Measurements from ENCODE around the gene CNNM4.

The CNNM4 gene

GRCh38 chr2:96756788-96757476, 3.8 kb upstream of the CNNM4 start:
- no peak for TF ChIP-seq CTCF (IDR thresholded peaks at IDR 0.05; ENCODE audit: control insufficient read depth, extremely low read depth, insufficient read depth)
- no peak overlapping the region for H3K4me3 ChIP-seq (ENCODE audit: low read depth, low read length)
- no peak for DNase-seq (ENCODE audit: low read depth)

- no peak overlapping the region for H3K4me3 ChIP-seq (ENCODE audit: low read depth, low read length)
- TF ChIP-seq CTCF (IDR thresholded peaks at IDR 0.05; ENCODE audit: control insufficient read depth, extremely low read depth, insufficient read depth) = no peak
- DNase-seq (ENCODE audit: low read depth) = no peak
Observed at GRCh38 chr2:96757477-96757860, 3.2 kb upstream of the CNNM4 start.

GRCh38 chr2:96758987-96759386, 1.7 kb upstream of the CNNM4 start:
- no peak for DNase-seq (ENCODE audit: low read depth)
- H3K4me3 ChIP-seq (ENCODE audit: low read depth, low read length) = no peak overlapping the region
- TF ChIP-seq CTCF (IDR thresholded peaks at IDR 0.05; ENCODE audit: control insufficient read depth, extremely low read depth, insufficient read depth) = no peak

- TF ChIP-seq CTCF (IDR thresholded peaks at IDR 0.05; ENCODE audit: control insufficient read depth, extremely low read depth, insufficient read depth) = no peak
- DNase-seq (ENCODE audit: low read depth) = no peak
- H3K4me3 ChIP-seq (ENCODE audit: low read depth, low read length) = no peak overlapping the region
Observed at GRCh38 chr2:96759548-96759947, 1.2 kb upstream of the CNNM4 start.

- DNase-seq (ENCODE audit: low read depth) = no peak
- TF ChIP-seq CTCF (IDR thresholded peaks at IDR 0.05; ENCODE audit: control insufficient read depth, extremely low read depth, insufficient read depth) = peak; percentile 60
Observed at GRCh38 chr2:96760986-96761832, 507 bp downstream of the CNNM4 start.

GRCh38 chr2:96762529-96763311, 2.0 kb downstream of the CNNM4 start:
- H3K4me3 ChIP-seq (ENCODE audit: low read depth, low read length) = peak overlapping the region; percentile 72
- no peak for DNase-seq (ENCODE audit: low read depth)
- no peak for TF ChIP-seq CTCF (IDR thresholded peaks at IDR 0.05; ENCODE audit: control insufficient read depth, extremely low read depth, insufficient read depth)

More at GRCh38 chr2:96760986-96761832, 507 bp downstream of the CNNM4 start:
- H3K4me3 ChIP-seq (ENCODE audit: low read depth, low read length) = peak overlapping the region; percentile 72
